ENCODE data around the gene TBC1D21.

TBC1D21 gene

GRCh38 chr15:73845507-73845906, 27.9 kb upstream of the TBC1D21 start:
- Histone ChIP-seq H3K4me3 (ENCODE audit: low read depth in 1 of 2, low read length in 2 of 2) (no peak overlapping the region), H3K4me1 (ENCODE audit: control insufficient read depth in 1 of 2, insufficient read depth in 2 of 2, low read length in 2 of 2) (no peaks in the 10 kb centered on the region), H3K36me3 (ENCODE audit: control insufficient read depth in 1 of 2, insufficient read depth in 2 of 2, low read length in 2 of 2) (no peaks in the 10 kb centered on the region), H3K27ac (ENCODE audit: low read length) (no peak overlapping the region), H3K9me3 (ENCODE audit: control insufficient read depth in 1 of 2, low read length in 2 of 2) (no peaks in the 10 kb centered on the region), H3K27me3 (ENCODE audit: low read depth, low read length) (no peaks in the 10 kb centered on the region)

- Histone ChIP-seq H3K36me3 (ENCODE audit: control insufficient read depth in 1 of 2, insufficient read depth in 2 of 2, low read length in 2 of 2) (no peaks in the 10 kb centered on the region), H3K4me3 (ENCODE audit: low read depth in 1 of 2, low read length in 2 of 2) (no peak overlapping the region), H3K27ac (ENCODE audit: low read length) (no peak overlapping the region), H3K27me3 (ENCODE audit: low read depth, low read length) (no peaks in the 10 kb centered on the region), H3K9me3 (ENCODE audit: control insufficient read depth in 1 of 2, low read length in 2 of 2) (no peaks in the 10 kb centered on the region), H3K4me1 (ENCODE audit: control insufficient read depth in 1 of 2, insufficient read depth in 2 of 2, low read length in 2 of 2) (no peaks in the 10 kb centered on the region)
Observed at GRCh38 chr15:73845907-73846306, 27.5 kb upstream of the TBC1D21 start.

- Histone ChIP-seq H3K36me3 (ENCODE audit: control insufficient read depth in 1 of 2, insufficient read depth in 2 of 2, low read length in 2 of 2) (no peaks in the 10 kb centered on the region), H3K9me3 (ENCODE audit: control insufficient read depth in 1 of 2, low read length in 2 of 2) (no peaks in the 10 kb centered on the region), H3K27ac (ENCODE audit: low read length) (no peak overlapping the region), H3K4me3 (ENCODE audit: low read depth in 1 of 2, low read length in 2 of 2) (no peak overlapping the region), H3K4me1 (ENCODE audit: control insufficient read depth in 1 of 2, insufficient read depth in 2 of 2, low read length in 2 of 2) (no peaks in the 10 kb centered on the region), H3K27me3 (ENCODE audit: low read depth, low read length) (no peaks in the 10 kb centered on the region)
Observed at GRCh38 chr15:73849641-73850040, 23.7 kb upstream of the TBC1D21 start.

GRCh38 chr15:73850228-73850627, 23.1 kb upstream of the TBC1D21 start:
- H3K36me3 ChIP-seq (ENCODE audit: control insufficient read depth in 1 of 2, insufficient read depth in 2 of 2, low read length in 2 of 2): no peaks in the 10 kb centered on the region
- H3K4me3 ChIP-seq (ENCODE audit: low read depth in 1 of 2, low read length in 2 of 2): no peak overlapping the region
- no peaks in the 10 kb centered on the region for H3K9me3 ChIP-seq (ENCODE audit: control insufficient read depth in 1 of 2, low read length in 2 of 2)
- H3K4me1 ChIP-seq (ENCODE audit: control insufficient read depth in 1 of 2, insufficient read depth in 2 of 2, low read length in 2 of 2): no peaks in the 10 kb centered on the region
- H3K27ac ChIP-seq (ENCODE audit: low read length): no peak overlapping the region
- no peaks in the 10 kb centered on the region for H3K27me3 ChIP-seq (ENCODE audit: low read depth, low read length)

GRCh38 chr15:73851689-73852088, 21.7 kb upstream of the TBC1D21 start:
- no peaks in the 10 kb centered on the region for H3K36me3 ChIP-seq (ENCODE audit: control insufficient read depth in 1 of 2, insufficient read depth in 2 of 2, low read length in 2 of 2)

GRCh38 chr15:73852507-73852906, 20.9 kb upstream of the TBC1D21 start:
- Histone ChIP-seq H3K27me3 (ENCODE audit: low read depth, low read length) (no peaks in the 10 kb centered on the region), H3K4me3 (ENCODE audit: low read depth in 1 of 2, low read length in 2 of 2) (no peak overlapping the region), H3K9me3 (ENCODE audit: control insufficient read depth in 1 of 2, low read length in 2 of 2) (no peaks in the 10 kb centered on the region), H3K27ac (ENCODE audit: low read length) (no peak overlapping the region), H3K36me3 (ENCODE audit: control insufficient read depth in 1 of 2, insufficient read depth in 2 of 2, low read length in 2 of 2) (no peaks in the 10 kb centered on the region), H3K4me1 (ENCODE audit: control insufficient read depth in 1 of 2, insufficient read depth in 2 of 2, low read length in 2 of 2) (no peaks in the 10 kb centered on the region)

More at GRCh38 chr15:73851689-73852088, 21.7 kb upstream of the TBC1D21 start:
- Histone ChIP-seq H3K9me3 (ENCODE audit: control insufficient read depth in 1 of 2, low read length in 2 of 2) (no peaks in the 10 kb centered on the region), H3K4me1 (ENCODE audit: control insufficient read depth in 1 of 2, insufficient read depth in 2 of 2, low read length in 2 of 2) (no peaks in the 10 kb centered on the region), H3K27me3 (ENCODE audit: low read depth, low read length) (no peaks in the 10 kb centered on the region), H3K4me3 (ENCODE audit: low read depth in 1 of 2, low read length in 2 of 2) (no peak overlapping the region), H3K27ac (ENCODE audit: low read length) (no peak overlapping the region)

- Histone ChIP-seq H3K27ac (ENCODE audit: low read length) (no peak overlapping the region), H3K36me3 (ENCODE audit: control insufficient read depth in 1 of 2, insufficient read depth in 2 of 2, low read length in 2 of 2) (no peaks in the 10 kb centered on the region), H3K27me3 (ENCODE audit: low read depth, low read length) (no peaks in the 10 kb centered on the region), H3K4me1 (ENCODE audit: control insufficient read depth in 1 of 2, insufficient read depth in 2 of 2, low read length in 2 of 2) (no peaks in the 10 kb centered on the region), H3K9me3 (ENCODE audit: control insufficient read depth in 1 of 2, low read length in 2 of 2) (no peaks in the 10 kb centered on the region), H3K4me3 (ENCODE audit: low read depth in 1 of 2, low read length in 2 of 2) (no peak overlapping the region)
Observed at GRCh38 chr15:73854265-73854664, 19.1 kb upstream of the TBC1D21 start.

- Histone ChIP-seq H3K4me1 (ENCODE audit: control insufficient read depth in 1 of 2, insufficient read depth in 2 of 2, low read length in 2 of 2) (no peaks in the 10 kb centered on the region), H3K27ac (ENCODE audit: low read length) (no peak overlapping the region), H3K9me3 (ENCODE audit: control insufficient read depth in 1 of 2, low read length in 2 of 2) (no peaks in the 10 kb centered on the region), H3K27me3 (ENCODE audit: low read depth, low read length) (no peaks in the 10 kb centered on the region), H3K4me3 (ENCODE audit: low read depth in 1 of 2, low read length in 2 of 2) (no peak overlapping the region), H3K36me3 (ENCODE audit: control insufficient read depth in 1 of 2, insufficient read depth in 2 of 2, low read length in 2 of 2) (no peaks in the 10 kb centered on the region)
Observed at GRCh38 chr15:73856458-73857192, 16.7 kb upstream of the TBC1D21 start.

- H3K27me3 ChIP-seq (ENCODE audit: low read depth, low read length): no peaks in the 10 kb centered on the region
- H3K36me3 ChIP-seq (ENCODE audit: control insufficient read depth in 1 of 2, insufficient read depth in 2 of 2, low read length in 2 of 2): no peaks in the 10 kb centered on the region
- H3K4me1 ChIP-seq (ENCODE audit: control insufficient read depth in 1 of 2, insufficient read depth in 2 of 2, low read length in 2 of 2): no peaks in the 10 kb centered on the region
- H3K4me3 ChIP-seq (ENCODE audit: low read depth in 1 of 2, low read length in 2 of 2): no peak overlapping the region
- no peaks in the 10 kb centered on the region for H3K9me3 ChIP-seq (ENCODE audit: control insufficient read depth in 1 of 2, low read length in 2 of 2)
- no peak overlapping the region for H3K27ac ChIP-seq (ENCODE audit: low read length)
Observed at GRCh38 chr15:73857193-73857920, 16.0 kb upstream of the TBC1D21 start.

- Histone ChIP-seq H3K4me1 (ENCODE audit: control insufficient read depth in 1 of 2, insufficient read depth in 2 of 2, low read length in 2 of 2) (no peaks in the 10 kb centered on the region), H3K9me3 (ENCODE audit: control insufficient read depth in 1 of 2, low read length in 2 of 2) (no peaks in the 10 kb centered on the region), H3K36me3 (ENCODE audit: control insufficient read depth in 1 of 2, insufficient read depth in 2 of 2, low read length in 2 of 2) (no peaks in the 10 kb centered on the region), H3K27ac (ENCODE audit: low read length) (no peak overlapping the region), H3K27me3 (ENCODE audit: low read depth, low read length) (no peaks in the 10 kb centered on the region), H3K4me3 (ENCODE audit: low read depth in 1 of 2, low read length in 2 of 2) (no peak overlapping the region)
Observed at GRCh38 chr15:73858062-73858461, 15.3 kb upstream of the TBC1D21 start.

GRCh38 chr15:73862276-73862675, 11.1 kb upstream of the TBC1D21 start:
- H3K9me3 ChIP-seq (ENCODE audit: control insufficient read depth in 1 of 2, low read length in 2 of 2): no peaks in the 10 kb centered on the region
- H3K27me3 ChIP-seq (ENCODE audit: low read depth, low read length): no peaks in the 10 kb centered on the region
- H3K36me3 ChIP-seq (ENCODE audit: control insufficient read depth in 1 of 2, insufficient read depth in 2 of 2, low read length in 2 of 2): no peaks in the 10 kb centered on the region
- no peak overlapping the region for H3K27ac ChIP-seq (ENCODE audit: low read length)
- no peaks in the 10 kb centered on the region for H3K4me1 ChIP-seq (ENCODE audit: control insufficient read depth in 1 of 2, insufficient read depth in 2 of 2, low read length in 2 of 2)
- no peak overlapping the region for H3K4me3 ChIP-seq (ENCODE audit: low read depth in 1 of 2, low read length in 2 of 2)

Measured in muscle layer of duodenum (tissue), 2 donors.